GM12864 (cell line): ENCODE data around the gene ERVMER34-1.

ENCODE experiments used
- DNase-seq: peaks from one replicate; pipeline ENCODE4 v3.0.0-alpha.2; 2011; ENCODE audit warnings: low read depth
- H3K4me3 ChIP-seq: 2 replicates; pipeline ENCODE4 v1.5.1; 2011; ENCODE audit warnings: mild to moderate bottlenecking, low read depth, low read length, control low read depth
- CTCF ChIP-seq: IDR thresholded peaks from 2 replicates; pipeline ENCODE4 v1.5.1; 2011; ENCODE audit warnings: low read depth, mild to moderate bottlenecking, moderate library complexity, low read length, control low read depth, inconsistent platforms; ENCODE audit errors: missing control alignments

Gene ERVMER34-1

GRCh38 chr4:52726826-52727580 lies 24.2 kb downstream of the ERVMER34-1 start:
- no peak for DNase-seq
- no peak for TF ChIP-seq CTCF
- no peak overlapping the region for H3K4me3 ChIP-seq

GRCh38 chr4:52721968-52722815 lies 29.0 kb downstream of the ERVMER34-1 start:
- peak overlapping the region; percentile 68 for H3K4me3 ChIP-seq
- no peak for TF ChIP-seq CTCF
- peak; percentile 96 for DNase-seq

GRCh38 chr4:52718123-52718522 lies 33.1 kb downstream of the ERVMER34-1 start:
- no peak for DNase-seq
- no peak for TF ChIP-seq CTCF
- H3K4me3 ChIP-seq = no peak overlapping the region

- H3K4me3 ChIP-seq = no peak overlapping the region
- TF ChIP-seq CTCF = no peak
- no peak for DNase-seq
Measured at GRCh38 chr4:52716364-52717151, 34.7 kb downstream of the ERVMER34-1 start.

- TF ChIP-seq CTCF = no peak
- H3K4me3 ChIP-seq = no peak overlapping the region; the same call in 1 of the 2 replicates
Measured at GRCh38 chr4:52715914-52716313, 35.3 kb downstream of the ERVMER34-1 start.

GRCh38 chr4:52715255-52715897 lies 35.8 kb downstream of the ERVMER34-1 start:
- H3K4me3 ChIP-seq = peak overlapping the region; percentile 70
- no peak for DNase-seq
- no peak for TF ChIP-seq CTCF

More at GRCh38 chr4:52715914-52716313, 35.3 kb downstream of the ERVMER34-1 start:
- no peak for DNase-seq
